T-helper 2 cell treated with Interferon-gamma antibody and Interleukin-4, amounts not matched to agents 5 μg/mL and 100 μg/mL, for 36 hours (primary cell): ENCODE results near the gene PTPRG.

ENCODE experiments used
- DNase-seq: peaks from one replicate; pipeline ENCODE4 v3.0.0; 2021; ENCODE audit warnings: low spot score
- H3K27ac Mint-ChIP-seq: one replicate; pipeline ENCODE4 v1.8.0; 2021; ENCODE audit warnings: mild to moderate bottlenecking, mixed read lengths
- H3K27me3 Mint-ChIP-seq: one replicate; pipeline ENCODE4 v1.8.0; 2021; ENCODE audit warnings: low read depth, mixed read lengths
- H3K36me3 Mint-ChIP-seq: one replicate; pipeline ENCODE4 v1.8.0; 2021; ENCODE audit warnings: low read depth, mixed read lengths
- H3K4me1 Mint-ChIP-seq: one replicate; pipeline ENCODE4 v1.8.0; 2021; ENCODE audit warnings: low read depth, mixed read lengths
- H3K4me3 Mint-ChIP-seq: one replicate; pipeline ENCODE4 v1.8.0; 2022; ENCODE audit warnings: mild to moderate bottlenecking, moderate library complexity, mixed read lengths
- H3K9me3 Mint-ChIP-seq: one replicate; pipeline ENCODE4 v1.8.0; 2021; ENCODE audit warnings: mixed read lengths

PTPRG gene

GRCh38 chr3:62143843-62144450 lies 582.6 kb downstream of the PTPRG start:
- H3K4me3 Mint-ChIP-seq, result no peak overlapping the region

GRCh38 chr3:62144482-62144881 lies 583.1 kb downstream of the PTPRG start:
- no peak for DNase-seq
- H3K4me3 Mint-ChIP-seq, result no peak overlapping the region
- no peaks in the 10 kb centered on the region for H3K4me1 Mint-ChIP-seq
- no peaks in the 10 kb centered on the region for H3K27me3 Mint-ChIP-seq
- no peaks in the 10 kb centered on the region for H3K36me3 Mint-ChIP-seq
- H3K9me3 Mint-ChIP-seq, result no peaks in the 10 kb centered on the region
- no peak overlapping the region for H3K27ac Mint-ChIP-seq

More at GRCh38 chr3:62143843-62144450, 582.6 kb downstream of the PTPRG start:
- H3K36me3 Mint-ChIP-seq, result no peaks in the 10 kb centered on the region
- no peaks in the 10 kb centered on the region for H3K4me1 Mint-ChIP-seq
- DNase-seq, result no peak
- no peak overlapping the region for H3K27ac Mint-ChIP-seq
- no peaks in the 10 kb centered on the region for H3K9me3 Mint-ChIP-seq
- no peaks in the 10 kb centered on the region for H3K27me3 Mint-ChIP-seq

DNA sequence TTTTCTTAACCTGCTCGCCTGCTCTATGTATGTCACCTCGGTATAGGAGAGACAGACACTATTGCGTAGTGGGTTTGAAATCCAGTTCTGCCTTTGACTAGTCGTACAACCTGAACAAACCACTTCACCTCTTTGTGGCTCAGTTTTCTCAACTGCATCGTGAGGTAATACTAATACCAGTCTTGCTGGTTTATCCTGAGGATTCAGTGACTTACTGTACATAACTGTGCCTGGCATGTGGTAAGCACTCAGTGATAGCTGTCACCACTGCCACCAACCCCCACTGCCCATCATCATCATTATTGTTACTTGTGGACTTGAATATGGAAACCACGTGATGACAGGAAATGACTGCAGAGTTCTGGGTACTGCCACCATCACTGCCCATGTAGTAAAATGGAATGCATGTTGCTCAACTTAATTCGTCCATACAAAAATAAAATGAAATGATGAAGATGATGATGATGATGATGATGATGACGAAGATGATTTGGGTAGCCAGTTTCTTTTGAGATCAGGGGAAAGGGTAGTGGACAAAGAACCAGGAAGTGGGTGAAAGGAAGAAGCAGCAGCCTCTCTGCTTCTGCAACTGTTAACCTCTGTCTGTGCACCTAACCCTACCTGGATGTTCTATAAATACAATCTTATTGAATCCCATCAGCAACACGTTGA lies 583.9 kb downstream of the PTPRG start:
- no peak overlapping the region for H3K4me3 Mint-ChIP-seq
- no peak overlapping the region for H3K27ac Mint-ChIP-seq
- H3K36me3 Mint-ChIP-seq, result no peaks in the 10 kb centered on the region
- no peaks in the 10 kb centered on the region for H3K27me3 Mint-ChIP-seq
- no peaks in the 10 kb centered on the region for H3K4me1 Mint-ChIP-seq
- H3K9me3 Mint-ChIP-seq, result no peaks in the 10 kb centered on the region
- DNase-seq, result no peak

DNA sequence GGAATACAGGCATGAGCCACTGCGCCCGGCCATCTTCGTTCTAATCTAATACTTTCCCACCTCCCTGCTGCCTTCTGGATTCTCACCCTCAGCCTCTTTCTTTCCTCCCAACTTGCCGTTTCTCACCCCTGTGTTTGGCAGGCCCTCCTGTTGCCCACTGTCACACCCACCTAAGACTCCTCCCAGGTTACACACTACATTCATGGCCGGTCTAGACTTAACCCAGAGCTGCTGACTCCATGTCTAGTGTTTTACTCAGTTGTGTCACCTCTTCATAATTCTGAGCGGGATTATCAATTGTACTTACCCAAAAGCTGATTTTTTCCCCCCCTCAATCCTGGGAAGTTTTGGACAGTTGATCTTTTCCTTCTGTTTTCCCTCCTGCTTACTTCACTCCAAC lies 588.2 kb downstream of the PTPRG start:
- H3K4me3 Mint-ChIP-seq, result no peak overlapping the region
- H3K27ac Mint-ChIP-seq, result no peak overlapping the region
- no peaks in the 10 kb centered on the region for H3K4me1 Mint-ChIP-seq
- H3K36me3 Mint-ChIP-seq, result no peaks in the 10 kb centered on the region
- no peaks in the 10 kb centered on the region for H3K9me3 Mint-ChIP-seq
- no peak for DNase-seq
- H3K27me3 Mint-ChIP-seq, result peaks cover 2% of the 10 kb centered on the region

GRCh38 chr3:62149962-62150361 lies 588.6 kb downstream of the PTPRG start:
- Mint-ChIP-seq H3K27me3 (peaks cover 2% of the 10 kb centered on the region), H3K36me3 (no peaks in the 10 kb centered on the region), H3K9me3 (no peaks in the 10 kb centered on the region), H3K4me3 (no peak overlapping the region), H3K27ac (no peak overlapping the region), H3K4me1 (no peaks in the 10 kb centered on the region)
- no peak for DNase-seq

- H3K36me3 Mint-ChIP-seq, result no peaks in the 10 kb centered on the region
- H3K9me3 Mint-ChIP-seq, result no peaks in the 10 kb centered on the region
- H3K27me3 Mint-ChIP-seq, result peaks cover 2% of the 10 kb centered on the region
- DNase-seq, result no peak
- no peak overlapping the region for H3K4me3 Mint-ChIP-seq
- no peak overlapping the region for H3K27ac Mint-ChIP-seq
- H3K4me1 Mint-ChIP-seq, result no peaks in the 10 kb centered on the region
Measured at GRCh38 chr3:62151591-62151990, 590.2 kb downstream of the PTPRG start.

DNA sequence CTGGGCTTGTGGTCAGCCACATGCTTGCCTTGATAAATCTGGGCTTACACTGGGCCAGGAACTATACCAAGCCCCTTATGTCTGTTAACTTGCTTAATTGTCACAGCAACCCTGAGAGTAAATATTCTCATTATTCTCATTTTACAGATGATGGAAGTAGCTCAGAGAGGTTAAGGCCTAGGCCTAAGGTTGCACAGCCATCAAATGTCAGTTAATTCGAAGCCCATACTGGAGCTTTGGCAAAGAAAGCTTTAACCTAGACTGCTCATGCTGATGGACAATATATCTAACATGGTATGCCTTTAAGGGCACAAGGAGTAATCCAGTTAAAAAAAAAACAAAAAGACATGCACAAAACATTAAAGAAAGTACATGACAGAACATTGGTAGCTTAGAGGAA lies 591.9 kb downstream of the PTPRG start:
- H3K4me3 Mint-ChIP-seq, result no peak overlapping the region
- H3K27ac Mint-ChIP-seq, result no peak overlapping the region
- H3K27me3 Mint-ChIP-seq, result peaks cover 2% of the 10 kb centered on the region
- H3K4me1 Mint-ChIP-seq, result no peaks in the 10 kb centered on the region
- DNase-seq, result no peak
- H3K36me3 Mint-ChIP-seq, result no peaks in the 10 kb centered on the region
- H3K9me3 Mint-ChIP-seq, result no peaks in the 10 kb centered on the region

DNA sequence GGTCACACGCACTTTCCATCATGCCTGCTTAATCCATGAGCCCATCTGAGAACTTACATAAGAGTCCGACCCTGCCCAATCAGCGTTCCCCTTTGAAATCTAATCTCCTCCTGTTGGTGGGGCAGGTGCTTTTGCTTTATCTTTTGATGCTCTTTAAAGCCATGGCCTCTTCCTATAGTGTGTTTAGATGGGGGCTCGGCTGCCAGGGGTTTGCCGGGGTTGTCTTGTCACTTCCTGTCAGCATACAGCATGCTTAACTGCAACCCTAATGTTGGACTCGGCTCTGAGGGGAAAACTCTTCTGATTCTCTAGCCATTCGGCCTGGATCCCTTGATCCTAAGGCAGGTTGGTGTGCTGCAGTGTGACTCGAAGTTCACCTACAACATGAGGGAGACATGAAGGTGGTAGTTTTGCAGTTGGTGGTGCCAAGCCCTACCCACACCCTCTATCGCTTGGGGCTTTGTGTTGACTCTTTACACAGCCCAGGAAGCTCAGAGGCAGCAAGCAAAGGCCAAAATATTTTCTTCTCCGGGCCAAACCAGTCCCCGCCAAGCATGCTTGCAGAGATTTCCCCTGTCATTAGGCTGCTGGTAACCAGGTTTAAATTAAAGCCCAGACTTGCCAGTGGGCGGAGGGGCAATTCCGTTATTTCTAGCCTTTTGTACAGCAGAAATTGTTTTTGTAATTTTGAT lies 593.2 kb downstream of the PTPRG start:
- DNase-seq, result no peak
- no peaks in the 10 kb centered on the region for H3K9me3 Mint-ChIP-seq
- H3K27ac Mint-ChIP-seq, result no peak overlapping the region
- no peaks in the 10 kb centered on the region for H3K36me3 Mint-ChIP-seq
- H3K4me1 Mint-ChIP-seq, result no peaks in the 10 kb centered on the region
- peaks cover 2% of the 10 kb centered on the region for H3K27me3 Mint-ChIP-seq
- H3K4me3 Mint-ChIP-seq, result no peak overlapping the region

DNA sequence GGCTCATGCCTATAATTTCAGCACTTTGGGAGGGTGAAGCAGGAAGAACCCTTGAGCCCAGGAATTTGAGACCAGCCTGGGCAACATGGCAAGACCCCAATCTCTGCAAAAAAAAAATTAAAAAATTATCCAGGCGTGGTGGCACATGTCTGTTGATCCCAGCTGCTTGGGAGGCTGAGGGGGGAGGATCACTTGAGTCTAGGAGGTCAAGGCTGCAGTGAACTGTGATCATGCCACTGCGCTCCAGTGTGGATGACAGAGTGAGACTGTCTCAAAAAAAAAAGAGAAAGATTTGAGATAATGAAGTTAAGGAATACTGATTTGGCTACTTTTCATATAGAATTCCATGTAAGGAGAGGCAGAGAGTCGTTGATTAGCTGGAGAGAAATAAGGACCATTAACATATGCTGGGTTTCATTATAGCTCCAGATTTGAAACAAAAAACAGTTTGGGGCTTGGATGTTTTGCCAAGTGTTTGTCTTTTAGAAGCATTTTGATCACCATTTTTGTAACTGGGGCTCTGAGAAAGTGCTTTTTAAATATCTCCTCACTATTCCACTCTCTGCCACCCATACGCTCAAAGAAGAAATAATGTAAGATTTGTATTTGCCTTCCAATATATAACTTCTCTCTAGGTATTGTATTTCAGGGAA lies 597.8 kb downstream of the PTPRG start:
- H3K27me3 Mint-ChIP-seq, result no peaks in the 10 kb centered on the region
- no peaks in the 10 kb centered on the region for H3K4me1 Mint-ChIP-seq
- H3K27ac Mint-ChIP-seq, result no peak overlapping the region
- DNase-seq, result no peak
- H3K36me3 Mint-ChIP-seq, result no peaks in the 10 kb centered on the region
- H3K4me3 Mint-ChIP-seq, result no peak overlapping the region
- H3K9me3 Mint-ChIP-seq, result no peaks in the 10 kb centered on the region

DNA sequence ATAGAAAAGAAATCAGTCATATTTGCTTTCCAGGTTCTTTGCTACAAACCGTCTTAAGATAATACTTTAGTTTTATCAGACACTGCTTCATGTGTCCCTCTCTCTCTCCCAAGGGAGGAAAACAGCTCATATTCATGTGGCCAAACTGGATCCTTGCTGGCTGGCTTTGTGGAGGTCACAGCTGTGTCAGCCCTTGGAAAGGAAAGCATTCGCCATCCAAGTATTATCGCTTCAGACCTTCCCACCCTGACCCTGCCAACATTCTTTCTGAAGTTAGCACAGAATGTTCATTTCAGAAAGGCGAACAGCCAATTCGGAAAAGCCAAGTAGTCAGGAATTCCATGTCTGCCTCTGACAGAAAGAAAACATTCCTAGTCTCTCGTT lies 598.3 kb downstream of the PTPRG start:
- Mint-ChIP-seq H3K27me3 (peaks cover 2% of the 10 kb centered on the region), H3K9me3 (no peaks in the 10 kb centered on the region), H3K27ac (no peak overlapping the region)

DNA sequence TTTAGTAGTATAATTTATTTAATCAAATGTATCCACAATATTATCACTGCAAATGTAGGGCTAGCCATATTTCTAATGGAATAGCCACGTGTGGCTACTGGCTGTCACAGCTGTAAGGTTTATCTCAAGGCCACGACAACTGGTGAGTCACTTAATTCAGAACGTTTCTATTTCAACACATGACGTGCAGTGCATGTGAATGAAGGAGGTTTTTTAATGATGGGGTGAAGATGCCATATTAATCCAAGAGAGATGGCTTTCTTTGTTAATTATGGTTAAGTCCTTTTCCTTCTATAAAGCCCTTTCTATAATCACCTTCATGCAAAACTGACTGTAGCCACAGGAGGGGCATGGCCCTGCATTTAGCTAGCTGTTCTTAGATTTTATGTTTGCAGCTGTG lies 600.0 kb downstream of the PTPRG start:
- no peaks in the 10 kb centered on the region for H3K4me1 Mint-ChIP-seq
- H3K27me3 Mint-ChIP-seq, result peaks cover 2% of the 10 kb centered on the region
- H3K27ac Mint-ChIP-seq, result no peak overlapping the region

More for the DNA sequence above, 598.3 kb downstream of the PTPRG start:
- H3K4me1 Mint-ChIP-seq, result no peaks in the 10 kb centered on the region
- no peak overlapping the region for H3K4me3 Mint-ChIP-seq
- DNase-seq, result no peak
- no peaks in the 10 kb centered on the region for H3K36me3 Mint-ChIP-seq

DNA sequence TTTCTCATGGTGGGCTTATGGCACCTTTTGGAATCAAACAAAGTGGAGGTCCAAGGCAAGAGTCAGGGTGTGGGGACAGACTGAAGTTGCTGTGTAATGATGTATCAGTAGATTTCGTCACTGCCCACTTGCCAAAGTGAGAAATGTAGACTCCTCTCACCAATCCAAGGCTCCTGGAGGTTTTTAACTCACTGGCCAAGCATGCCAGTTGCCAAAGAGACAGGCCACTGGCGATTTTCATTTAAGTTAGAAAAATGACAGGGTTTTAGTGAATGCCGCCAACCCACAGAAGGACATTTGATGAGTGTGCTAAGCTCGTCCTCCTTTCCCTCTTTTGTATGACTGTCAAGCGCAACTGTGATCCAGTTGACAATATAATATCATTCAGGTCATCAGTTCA lies 602.8 kb downstream of the PTPRG start:
- DNase-seq, result no peak
- no peaks in the 10 kb centered on the region for H3K9me3 Mint-ChIP-seq
- H3K27ac Mint-ChIP-seq, result no peak overlapping the region
- no peaks in the 10 kb centered on the region for H3K4me1 Mint-ChIP-seq
- peaks cover 2% of the 10 kb centered on the region for H3K27me3 Mint-ChIP-seq
- no peak overlapping the region for H3K4me3 Mint-ChIP-seq
- H3K36me3 Mint-ChIP-seq, result no peaks in the 10 kb centered on the region

More for the DNA sequence above, 600.0 kb downstream of the PTPRG start:
- Mint-ChIP-seq H3K9me3 (no peaks in the 10 kb centered on the region), H3K4me3 (no peak overlapping the region), H3K36me3 (no peaks in the 10 kb centered on the region)
- DNase-seq, result no peak

GRCh38 chr3:62164746-62165145 lies 603.4 kb downstream of the PTPRG start:
- Mint-ChIP-seq H3K27me3 (peaks cover 2% of the 10 kb centered on the region), H3K9me3 (no peaks in the 10 kb centered on the region), H3K27ac (no peak overlapping the region), H3K4me1 (no peaks in the 10 kb centered on the region), H3K36me3 (no peaks in the 10 kb centered on the region), H3K4me3 (no peak overlapping the region)
- no peak for DNase-seq

DNA sequence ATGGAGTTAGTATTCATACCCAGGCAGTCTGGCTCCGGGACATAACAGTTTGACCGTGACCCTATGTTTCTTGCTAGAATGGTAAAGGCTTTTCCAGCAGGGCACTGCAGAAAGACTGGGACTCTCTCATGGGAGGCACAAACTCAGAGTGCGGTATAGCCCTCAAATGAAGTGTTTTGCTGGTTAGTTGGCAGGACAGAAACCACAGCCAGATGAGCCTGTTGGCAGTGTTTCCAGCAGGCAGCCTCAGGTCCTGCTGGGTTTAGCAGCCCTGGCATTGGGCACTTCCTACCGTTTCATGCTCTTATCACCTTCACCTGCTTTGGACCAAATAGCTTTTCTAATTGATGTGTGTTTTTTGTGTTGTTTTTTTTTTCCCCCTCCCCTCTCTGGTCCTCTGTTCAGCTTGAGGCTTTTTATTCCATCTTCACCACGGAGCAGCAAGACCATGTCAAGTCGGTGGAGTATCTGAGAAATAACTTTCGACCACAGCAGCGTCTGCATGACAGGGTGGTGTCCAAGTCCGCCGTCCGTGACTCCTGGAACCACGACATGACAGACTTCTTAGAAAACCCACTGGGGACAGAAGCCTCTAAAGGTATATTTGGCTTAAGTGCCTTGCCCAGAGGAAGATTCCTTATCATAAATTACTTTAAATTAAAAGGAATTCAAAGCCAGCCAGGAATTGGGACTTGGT lies 606.3 kb downstream of the PTPRG start:
- no peak overlapping the region for H3K4me3 Mint-ChIP-seq
- H3K9me3 Mint-ChIP-seq, result no peaks in the 10 kb centered on the region
- H3K27me3 Mint-ChIP-seq, result peaks cover 2% of the 10 kb centered on the region
- H3K27ac Mint-ChIP-seq, result no peak overlapping the region
- H3K36me3 Mint-ChIP-seq, result no peaks in the 10 kb centered on the region
- H3K4me1 Mint-ChIP-seq, result peaks cover 4% of the 10 kb centered on the region
- DNase-seq, result no peak
